Activated naive CD4-positive, alpha-beta T cell treated with anti-CD3 and anti-CD28 coated beads, Interleukin-2, amount 50 U/mL, for 24 hours (primary cell): Measurements from ENCODE around the gene NDUFAF4.

ENCODE experiments used
- H3K27ac Mint-ChIP-seq: one replicate; pipeline ENCODE4 v1.8.0; 2021; ENCODE audit warnings: mild to moderate bottlenecking, mixed read lengths
- H3K27me3 Mint-ChIP-seq: one replicate; pipeline ENCODE4 v1.8.0; 2021; ENCODE audit warnings: mixed read lengths
- H3K36me3 Mint-ChIP-seq: one replicate; pipeline ENCODE4 v1.8.0; 2021; ENCODE audit warnings: mixed read lengths
- H3K4me1 Mint-ChIP-seq: one replicate; pipeline ENCODE4 v1.8.0; 2021; ENCODE audit warnings: mixed read lengths
- H3K4me3 Mint-ChIP-seq: one replicate; pipeline ENCODE4 v1.8.0; 2021; ENCODE audit warnings: mild to moderate bottlenecking, mixed read lengths
- H3K9me3 Mint-ChIP-seq: one replicate; pipeline ENCODE4 v1.8.0; 2021; ENCODE audit warnings: mixed read lengths

The NDUFAF4 gene

DNA sequence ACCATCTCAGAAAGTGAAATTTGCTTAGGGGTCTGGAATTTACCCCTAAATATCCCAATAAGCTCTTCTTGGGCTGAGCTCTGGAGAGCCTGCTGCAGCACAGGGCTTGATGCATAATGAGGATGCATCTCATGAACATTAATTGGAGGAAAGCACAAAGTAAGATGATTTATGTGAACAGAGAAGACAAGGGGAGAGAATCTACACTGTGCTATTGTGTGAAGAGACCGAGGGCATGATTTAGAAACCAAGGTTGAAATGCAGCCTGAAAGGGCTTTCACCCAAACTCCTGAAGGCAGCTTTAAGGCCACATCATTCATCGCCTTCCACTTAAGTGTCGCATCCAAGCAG is 32.7 kb downstream of the NDUFAF4 start:
- Mint-ChIP-seq H3K27ac (no peak overlapping the region), H3K4me3 (no peak overlapping the region), H3K4me1 (no peaks in the 10 kb centered on the region), H3K9me3 (no peaks in the 10 kb centered on the region), H3K27me3 (peaks cover 19% of the 10 kb centered on the region), H3K36me3 (no peaks in the 10 kb centered on the region)

DNA sequence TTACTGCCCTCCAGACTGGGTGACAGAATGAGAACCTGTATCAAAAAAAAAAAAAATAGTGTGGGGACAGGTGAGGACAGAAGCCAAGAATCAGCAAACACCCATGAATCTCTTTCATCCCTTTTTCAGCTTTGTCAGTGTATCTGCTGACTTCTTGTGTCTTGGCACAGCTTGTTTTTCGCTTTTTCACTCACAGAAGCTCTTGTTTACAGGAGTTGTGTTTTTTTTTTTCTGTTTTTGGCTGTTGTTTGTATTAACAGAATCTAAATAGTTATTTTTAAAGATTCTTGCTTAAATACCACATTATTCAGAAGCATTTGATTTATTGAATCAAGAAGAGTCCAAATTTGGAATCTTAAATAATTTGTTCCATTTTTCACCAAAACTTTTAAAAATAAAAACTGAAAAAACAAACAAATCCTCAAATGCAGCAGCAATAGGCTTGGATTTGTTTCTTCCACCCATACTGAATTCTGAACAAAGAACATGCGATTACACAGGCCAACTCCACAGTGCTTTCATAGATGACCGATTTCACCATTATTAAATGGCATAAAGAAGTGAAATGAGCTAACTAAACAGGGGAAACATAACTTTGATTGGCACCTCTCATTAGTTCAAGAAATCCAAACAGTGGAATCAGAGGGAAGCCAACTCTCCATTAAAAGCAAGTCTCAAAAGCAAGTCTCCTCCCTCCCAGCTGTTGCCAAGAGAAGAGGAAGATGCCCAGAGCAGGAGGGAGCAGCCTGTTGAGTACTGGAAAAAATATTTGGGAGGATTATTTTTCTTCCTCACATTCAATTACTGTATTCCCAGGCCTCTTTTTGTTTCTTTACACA is 33.3 kb downstream of the NDUFAF4 start:
- Mint-ChIP-seq H3K36me3 (no peaks in the 10 kb centered on the region), H3K9me3 (no peaks in the 10 kb centered on the region), H3K4me1 (no peaks in the 10 kb centered on the region), H3K27ac (no peak overlapping the region), H3K27me3 (peaks cover 21% of the 10 kb centered on the region), H3K4me3 (no peak overlapping the region)

DNA sequence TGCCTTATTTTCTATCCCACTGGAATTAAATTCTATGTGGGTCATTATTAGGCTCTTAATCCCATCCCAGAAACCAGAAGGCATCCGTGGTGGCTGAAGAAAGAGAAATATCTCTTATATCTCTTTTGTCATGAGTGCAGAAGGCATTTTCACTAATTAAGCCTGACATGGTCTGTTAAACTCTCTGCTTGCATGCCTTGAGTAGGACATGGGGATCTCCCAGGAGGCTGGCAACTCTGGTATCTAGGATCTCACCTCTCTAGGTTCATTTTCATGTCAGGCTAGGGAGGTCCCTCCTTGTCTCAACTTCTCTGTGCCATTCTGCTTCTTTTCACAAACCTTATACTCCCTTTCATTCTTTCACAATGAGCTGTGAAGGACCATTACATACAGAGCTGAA is 35.1 kb downstream of the NDUFAF4 start:
- Mint-ChIP-seq H3K9me3 (no peaks in the 10 kb centered on the region), H3K27me3 (peaks cover 21% of the 10 kb centered on the region), H3K4me3 (no peak overlapping the region), H3K27ac (no peak overlapping the region), H3K36me3 (no peaks in the 10 kb centered on the region), H3K4me1 (no peaks in the 10 kb centered on the region)

DNA sequence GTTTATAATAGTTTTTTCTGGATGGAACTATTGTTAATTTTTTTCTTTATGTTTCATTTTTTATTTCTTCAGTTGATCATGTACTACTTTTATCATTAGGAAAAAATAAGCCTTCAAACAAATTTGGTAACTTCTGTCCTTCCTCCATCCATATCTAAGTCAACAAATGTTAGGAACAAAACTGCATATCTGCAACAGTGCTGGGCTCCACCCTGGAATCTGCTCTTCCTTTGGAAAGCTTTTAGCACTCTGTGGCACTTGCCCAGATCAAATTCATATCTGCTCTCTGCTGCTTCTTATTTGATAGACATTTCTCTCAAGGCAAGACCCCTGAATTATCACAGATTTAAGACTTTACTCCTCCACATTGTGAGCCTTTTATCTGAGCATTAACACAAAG is 36.1 kb downstream of the NDUFAF4 start:
- Mint-ChIP-seq H3K4me1 (no peaks in the 10 kb centered on the region), H3K4me3 (no peak overlapping the region), H3K9me3 (no peaks in the 10 kb centered on the region), H3K27me3 (peaks cover 22% of the 10 kb centered on the region), H3K27ac (no peak overlapping the region), H3K36me3 (no peaks in the 10 kb centered on the region)

DNA sequence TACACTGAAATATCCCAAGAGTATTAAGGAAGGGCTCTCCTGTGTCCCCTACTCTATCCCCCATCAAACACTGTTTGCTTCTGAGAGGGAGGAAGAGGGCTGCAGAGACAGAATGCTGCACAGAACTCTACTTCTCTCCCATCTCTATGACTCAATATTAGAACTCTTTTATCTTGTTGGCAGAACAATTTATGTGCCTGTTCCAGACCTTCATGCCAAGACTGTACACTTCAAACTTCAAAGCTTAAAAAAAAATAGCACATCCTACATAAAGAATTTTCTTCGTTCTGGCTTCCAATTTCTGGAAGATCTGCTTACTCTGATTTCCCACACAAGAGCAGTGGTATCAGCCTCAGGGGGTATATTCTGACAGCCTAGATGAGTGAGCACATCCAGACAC is 40.8 kb downstream of the NDUFAF4 start:
- Mint-ChIP-seq H3K36me3 (no peaks in the 10 kb centered on the region), H3K27ac (no peak overlapping the region)

DNA sequence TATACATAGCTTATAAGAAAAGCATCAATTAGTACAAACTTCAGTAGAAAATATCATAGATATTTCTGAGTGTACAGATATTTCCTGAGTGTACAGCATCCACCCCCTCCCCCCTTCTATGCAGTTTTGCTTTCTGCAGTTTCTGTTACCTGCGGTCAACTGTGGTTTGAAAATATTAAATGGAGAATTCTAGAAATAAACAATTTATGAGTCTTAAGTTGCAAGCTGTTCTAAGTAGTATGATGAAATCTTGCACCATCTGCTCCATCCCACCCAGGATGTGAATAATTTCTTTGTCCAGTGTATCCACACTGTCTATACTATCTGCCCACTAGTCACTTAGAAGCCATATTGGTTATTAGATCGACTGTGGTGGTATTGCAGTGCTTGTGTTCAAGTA is 44.6 kb downstream of the NDUFAF4 start:
- Mint-ChIP-seq H3K9me3 (no peaks in the 10 kb centered on the region), H3K4me3 (no peak overlapping the region)

More for the DNA sequence above, 40.8 kb downstream of the NDUFAF4 start:
- no peaks in the 10 kb centered on the region for H3K4me1 Mint-ChIP-seq
- peaks cover 12% of the 10 kb centered on the region for H3K27me3 Mint-ChIP-seq
- H3K9me3 Mint-ChIP-seq: no peaks in the 10 kb centered on the region
- H3K4me3 Mint-ChIP-seq: no peak overlapping the region

DNA sequence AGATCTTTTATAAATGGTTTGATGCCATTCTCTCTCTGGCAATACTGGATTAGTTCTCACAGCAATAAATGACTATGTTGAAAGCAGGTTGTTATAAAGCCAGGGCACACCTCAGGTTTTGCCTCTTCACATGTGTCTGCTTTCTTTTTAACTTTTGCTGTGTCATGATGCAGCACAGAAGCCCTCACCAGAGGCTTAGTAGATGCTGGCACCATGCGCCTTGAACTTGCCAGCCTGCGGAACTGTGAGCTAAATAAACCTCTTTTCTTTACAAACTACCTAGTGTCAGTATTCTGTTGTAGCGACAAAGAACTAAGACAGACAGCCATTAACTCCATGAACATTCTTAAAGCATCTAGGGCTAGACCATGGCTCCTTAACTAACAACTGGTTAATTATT is 45.1 kb downstream of the NDUFAF4 start:
- peaks cover 2% of the 10 kb centered on the region for H3K27me3 Mint-ChIP-seq
- no peak overlapping the region for H3K4me3 Mint-ChIP-seq
- no peak overlapping the region for H3K27ac Mint-ChIP-seq
- H3K4me1 Mint-ChIP-seq: no peaks in the 10 kb centered on the region
- no peaks in the 10 kb centered on the region for H3K9me3 Mint-ChIP-seq
- no peaks in the 10 kb centered on the region for H3K36me3 Mint-ChIP-seq

More for the DNA sequence above, 44.6 kb downstream of the NDUFAF4 start:
- no peak overlapping the region for H3K27ac Mint-ChIP-seq
- H3K4me1 Mint-ChIP-seq: no peaks in the 10 kb centered on the region
- H3K27me3 Mint-ChIP-seq: peaks cover 2% of the 10 kb centered on the region
- H3K36me3 Mint-ChIP-seq: no peaks in the 10 kb centered on the region

DNA sequence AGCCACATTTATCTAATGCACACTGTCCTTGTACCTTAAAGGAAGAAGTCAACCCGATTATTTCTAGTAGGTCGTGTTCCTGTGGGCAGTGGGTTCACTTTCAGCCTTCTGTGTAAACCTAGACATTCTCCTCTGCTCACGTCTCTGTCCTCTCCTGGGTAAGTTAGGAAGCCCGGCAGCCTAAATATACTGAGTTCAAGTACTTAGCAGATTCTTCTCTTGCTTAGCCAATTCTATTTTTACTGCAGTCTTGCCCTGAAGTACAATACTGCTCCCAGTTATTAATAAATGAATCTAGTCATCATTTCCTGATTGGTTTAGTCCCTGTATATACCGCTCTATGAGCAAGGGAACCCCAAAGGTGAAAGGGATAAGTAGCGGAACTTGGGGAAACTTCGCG is 45.8 kb downstream of the NDUFAF4 start:
- Mint-ChIP-seq H3K36me3 (no peaks in the 10 kb centered on the region), H3K27me3 (peaks cover under 1% of the 10 kb centered on the region), H3K4me1 (no peaks in the 10 kb centered on the region), H3K4me3 (no peak overlapping the region), H3K27ac (no peak overlapping the region), H3K9me3 (no peaks in the 10 kb centered on the region)

DNA sequence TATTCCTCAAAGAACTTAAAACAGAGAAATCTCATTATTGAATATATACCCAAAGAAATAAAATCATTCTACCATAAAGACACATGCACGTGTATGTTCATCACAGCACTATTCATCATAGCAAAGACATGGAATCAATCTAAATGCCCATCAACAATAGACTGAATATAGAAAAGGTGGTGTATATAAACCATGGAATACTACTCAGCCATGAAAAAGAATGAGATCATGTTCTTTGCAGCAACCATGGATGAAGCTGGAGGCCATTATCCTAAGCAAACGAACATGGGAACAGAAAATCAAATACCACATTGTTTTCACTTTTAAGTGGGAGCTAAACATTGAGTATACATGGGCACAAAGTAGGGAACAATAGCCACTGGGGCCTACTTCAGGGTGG is 48.1 kb downstream of the NDUFAF4 start:
- Mint-ChIP-seq H3K9me3 (peaks cover 11% of the 10 kb centered on the region), H3K27me3 (peaks cover 8% of the 10 kb centered on the region), H3K4me3 (no peak overlapping the region), H3K4me1 (no peaks in the 10 kb centered on the region), H3K36me3 (peaks cover 2% of the 10 kb centered on the region), H3K27ac (no peak overlapping the region)

DNA sequence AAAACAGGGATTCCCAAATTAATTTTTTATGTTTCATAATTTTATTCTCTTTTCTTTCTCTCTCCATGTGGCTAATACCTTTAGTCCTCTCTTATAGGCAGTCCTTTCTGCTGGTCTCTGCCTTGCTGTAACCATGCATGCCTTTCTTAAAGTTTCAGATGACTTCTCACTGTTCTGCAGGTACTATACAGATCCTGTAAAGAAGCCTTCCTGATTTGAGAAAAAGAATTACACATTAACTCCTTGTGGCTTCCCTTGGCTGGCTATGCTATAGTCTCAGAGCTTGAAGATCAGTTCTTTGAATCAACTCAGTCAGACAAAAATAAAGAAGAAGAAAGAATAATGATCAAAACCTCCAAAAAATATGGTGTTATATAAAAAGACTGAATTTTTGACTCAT is 53.2 kb downstream of the NDUFAF4 start:
- Mint-ChIP-seq H3K36me3 (peaks cover 5% of the 10 kb centered on the region), H3K4me1 (no peaks in the 10 kb centered on the region)

DNA sequence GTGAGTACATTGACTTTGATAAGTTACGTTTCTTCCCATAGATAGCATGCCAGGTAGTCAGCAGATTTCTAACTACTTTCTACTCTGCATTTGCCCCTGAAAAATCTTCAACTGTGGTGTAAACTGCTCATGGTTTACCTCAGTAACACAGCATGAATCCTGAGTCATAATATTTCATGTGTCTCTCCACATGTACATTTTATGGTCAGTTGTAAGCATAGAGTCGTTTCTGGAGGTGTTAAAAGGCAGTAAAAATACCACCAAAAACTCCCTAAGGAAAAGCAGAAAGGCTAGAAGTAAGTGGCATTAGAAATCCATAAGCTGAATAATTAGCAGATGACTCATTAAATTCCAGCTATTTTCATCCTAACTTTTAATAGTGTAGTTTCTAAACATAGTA is 56.3 kb downstream of the NDUFAF4 start:
- H3K4me3 Mint-ChIP-seq: no peak overlapping the region
- peaks cover 16% of the 10 kb centered on the region for H3K4me1 Mint-ChIP-seq
- peaks cover 12% of the 10 kb centered on the region for H3K9me3 Mint-ChIP-seq
- H3K27ac Mint-ChIP-seq: no peak overlapping the region
- H3K36me3 Mint-ChIP-seq: peaks cover 5% of the 10 kb centered on the region
- H3K27me3 Mint-ChIP-seq: peaks cover 34% of the 10 kb centered on the region

More for the DNA sequence above, 53.2 kb downstream of the NDUFAF4 start:
- Mint-ChIP-seq H3K27me3 (peaks cover 13% of the 10 kb centered on the region), H3K4me3 (no peak overlapping the region), H3K9me3 (peaks cover 15% of the 10 kb centered on the region), H3K27ac (no peak overlapping the region)
